Fibroblast of mammary gland (primary cell): ENCODE data around the gene APOA4.

ENCODE experiments used
- DNase-seq: peaks from one replicate; pipeline ENCODE4 v3.0.0-alpha.2; 2010; ENCODE audit warnings: low read depth
- H3K4me3 ChIP-seq: 2 replicates; pipeline ENCODE4 v1.5.1; 2011; ENCODE audit warnings: low read depth, mild to moderate bottlenecking, low read length, moderate library complexity; ENCODE audit not compliant: control insufficient read depth
- TF ChIP-seq, protein P1 (sequence below): conservative IDR thresholded peaks from 2 replicates; pipeline ENCODE4 v1.5.1; 2011; ENCODE audit warnings: low read depth, low read length, inconsistent platforms; ENCODE audit not compliant: control insufficient read depth, insufficient read depth

The APOA4 gene

DNA sequence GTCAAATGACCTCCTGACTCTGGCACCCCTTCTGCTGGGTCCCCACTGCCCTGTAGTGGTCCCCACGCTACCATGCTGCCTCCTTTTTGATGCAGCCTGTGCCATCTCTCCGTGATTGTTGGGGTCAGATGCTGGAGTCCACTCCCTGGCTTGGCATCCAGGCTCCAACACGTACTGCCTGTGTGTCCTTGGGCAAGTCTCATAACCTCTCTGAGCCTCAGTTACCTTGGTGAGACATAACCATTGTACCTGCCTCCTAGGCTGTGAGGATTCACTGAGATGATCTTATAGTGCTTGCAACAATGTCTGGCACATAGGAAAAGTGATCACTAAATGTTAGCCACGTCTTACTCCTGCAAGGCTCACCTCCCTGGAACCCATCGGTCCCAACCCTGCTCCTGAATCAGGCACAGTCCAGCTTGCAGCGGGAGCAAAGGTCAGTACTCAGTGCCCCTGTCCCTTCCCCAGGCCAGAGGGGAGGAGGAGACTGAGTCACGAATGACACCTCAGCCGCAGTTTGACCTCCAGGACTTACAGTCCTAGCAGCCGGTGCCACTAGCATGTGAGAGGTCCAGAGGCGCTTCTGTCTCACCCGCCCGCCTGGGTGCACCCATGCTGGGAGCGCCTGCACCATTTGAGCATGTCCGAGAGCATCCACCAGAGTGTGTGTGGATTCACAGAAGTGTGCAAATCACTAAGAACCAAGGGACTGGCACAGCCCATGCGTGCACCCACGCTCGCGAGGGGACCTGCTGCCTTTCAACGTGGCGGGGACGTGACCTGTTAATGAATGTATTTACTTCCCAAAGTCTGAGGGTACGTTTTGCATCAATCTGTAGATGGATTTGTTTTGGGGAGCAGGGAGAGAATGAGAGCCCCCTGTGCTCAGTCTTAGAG, 3.0 kb upstream of the APOA4 start:
- H3K4me3 ChIP-seq: no peak overlapping the region
- TF ChIP-seq, protein P1, sequence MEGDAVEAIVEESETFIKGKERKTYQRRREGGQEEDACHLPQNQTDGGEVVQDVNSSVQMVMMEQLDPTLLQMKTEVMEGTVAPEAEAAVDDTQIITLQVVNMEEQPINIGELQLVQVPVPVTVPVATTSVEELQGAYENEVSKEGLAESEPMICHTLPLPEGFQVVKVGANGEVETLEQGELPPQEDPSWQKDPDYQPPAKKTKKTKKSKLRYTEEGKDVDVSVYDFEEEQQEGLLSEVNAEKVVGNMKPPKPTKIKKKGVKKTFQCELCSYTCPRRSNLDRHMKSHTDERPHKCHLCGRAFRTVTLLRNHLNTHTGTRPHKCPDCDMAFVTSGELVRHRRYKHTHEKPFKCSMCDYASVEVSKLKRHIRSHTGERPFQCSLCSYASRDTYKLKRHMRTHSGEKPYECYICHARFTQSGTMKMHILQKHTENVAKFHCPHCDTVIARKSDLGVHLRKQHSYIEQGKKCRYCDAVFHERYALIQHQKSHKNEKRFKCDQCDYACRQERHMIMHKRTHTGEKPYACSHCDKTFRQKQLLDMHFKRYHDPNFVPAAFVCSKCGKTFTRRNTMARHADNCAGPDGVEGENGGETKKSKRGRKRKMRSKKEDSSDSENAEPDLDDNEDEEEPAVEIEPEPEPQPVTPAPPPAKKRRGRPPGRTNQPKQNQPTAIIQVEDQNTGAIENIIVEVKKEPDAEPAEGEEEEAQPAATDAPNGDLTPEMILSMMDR: no peak
- DNase-seq: no peak

DNA sequence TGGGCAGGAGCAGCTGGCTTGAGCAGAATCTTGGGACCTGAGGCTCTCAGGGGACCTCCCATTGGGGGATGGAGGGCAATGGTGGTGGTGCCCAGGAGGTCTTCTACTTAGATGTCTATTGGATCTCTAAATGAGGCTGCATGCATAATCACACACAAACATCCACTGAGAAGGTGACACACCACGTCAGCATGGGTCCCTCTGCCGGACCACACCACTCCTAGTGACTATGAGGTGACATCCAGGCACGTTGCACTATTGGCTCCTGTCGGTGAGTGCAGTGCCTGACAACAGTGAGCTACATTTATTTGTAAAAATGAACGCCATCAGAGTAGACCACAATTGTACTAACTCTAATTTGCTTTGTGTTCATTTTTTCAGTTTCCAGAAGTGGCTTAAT, 2.3 kb upstream of the APOA4 start:
- TF ChIP-seq, protein P1: no peak
- no peak overlapping the region for H3K4me3 ChIP-seq
- DNase-seq: no peak

DNA sequence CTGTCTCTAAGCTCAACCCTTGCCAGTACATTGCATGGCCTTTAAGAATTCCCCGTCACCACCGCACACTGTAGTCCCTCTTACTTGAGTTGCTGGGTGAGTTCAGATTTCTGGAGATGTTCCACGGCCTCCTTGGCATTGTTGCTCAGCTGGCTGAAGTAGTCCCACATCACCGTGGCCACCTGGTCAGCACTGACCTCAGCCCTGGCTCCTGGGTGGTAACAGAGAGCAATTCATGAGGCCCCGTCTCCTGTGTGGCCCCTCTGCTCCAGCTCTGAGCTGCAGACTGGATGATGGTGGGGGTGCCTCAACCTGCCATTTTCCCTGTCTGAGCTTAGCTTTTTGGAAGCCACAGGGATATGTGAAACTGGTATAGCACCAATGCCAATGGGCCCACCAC, 529 bp downstream of the APOA4 start:
- TF ChIP-seq, protein P1: no peak
- DNase-seq: no peak
- no peak overlapping the region for H3K4me3 ChIP-seq

DNA sequence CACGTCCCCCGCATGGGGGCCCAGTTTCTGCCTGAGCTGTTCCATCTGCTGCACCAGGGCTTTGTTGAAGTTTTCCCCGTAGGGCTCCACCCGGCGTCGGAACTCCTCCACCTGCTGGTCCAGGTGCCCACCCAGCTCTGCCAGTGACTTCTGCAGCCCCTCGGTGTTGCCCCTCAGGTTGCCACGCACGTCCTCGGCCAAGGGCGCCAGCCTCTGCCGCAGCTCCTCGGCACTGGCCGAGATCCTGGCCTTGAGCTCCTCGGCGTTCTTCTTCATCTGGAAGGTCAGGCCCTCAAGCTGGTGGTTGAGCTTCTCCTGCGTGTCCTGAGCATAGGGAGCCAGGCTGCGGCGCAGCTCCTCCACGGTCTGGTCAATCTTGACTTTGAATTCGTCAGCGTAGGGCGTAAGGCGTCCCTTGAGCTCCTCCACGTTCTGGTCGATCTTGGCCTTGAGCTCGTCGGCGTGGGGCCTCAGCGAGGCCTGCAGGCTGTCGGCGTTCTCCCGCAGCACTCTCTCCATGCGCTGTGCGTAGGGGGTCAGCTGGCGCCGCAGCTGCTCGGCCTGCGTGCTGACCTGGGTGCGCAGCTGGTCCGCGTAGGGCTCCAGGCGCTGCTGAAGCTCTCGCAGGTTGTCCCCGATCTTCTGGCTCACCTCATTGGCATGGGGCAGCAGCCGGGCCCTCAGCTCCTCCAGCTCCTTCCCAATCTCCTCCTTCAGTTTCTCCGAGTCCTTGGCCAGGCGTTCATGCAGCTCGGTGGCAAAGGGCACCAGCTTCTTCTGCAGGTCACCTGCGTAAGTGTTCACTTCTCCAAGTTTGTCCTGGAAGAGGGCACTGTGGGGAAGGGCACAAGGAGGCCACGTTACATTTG, 1.8 kb downstream of the APOA4 start:
- TF ChIP-seq, protein P1: no peak
- no peak overlapping the region for H3K4me3 ChIP-seq
- DNase-seq: no peak

DNA sequence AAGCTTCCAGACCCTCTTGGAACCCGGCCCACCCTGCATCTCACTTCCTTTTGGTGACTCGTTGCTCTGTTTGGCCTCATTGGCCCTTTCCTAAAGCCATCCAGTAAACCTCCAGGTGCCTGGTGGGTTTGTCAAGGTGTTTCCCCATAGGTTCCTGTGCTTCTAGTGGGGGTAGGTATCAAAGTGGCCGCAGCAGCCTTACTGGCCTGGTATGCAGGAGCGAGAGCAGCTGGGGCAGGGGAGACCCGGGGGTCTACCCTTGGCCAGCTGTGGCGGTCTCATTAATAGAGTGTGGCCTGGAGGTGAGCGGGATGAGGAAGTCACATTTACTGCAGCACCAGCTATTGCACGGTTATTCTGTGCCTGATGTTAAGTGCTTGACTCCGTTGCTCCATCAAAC, 4.1 kb downstream of the APOA4 start:
- TF ChIP-seq, protein P1: no peak
- H3K4me3 ChIP-seq: no peak overlapping the region
- no peak for DNase-seq

DNA sequence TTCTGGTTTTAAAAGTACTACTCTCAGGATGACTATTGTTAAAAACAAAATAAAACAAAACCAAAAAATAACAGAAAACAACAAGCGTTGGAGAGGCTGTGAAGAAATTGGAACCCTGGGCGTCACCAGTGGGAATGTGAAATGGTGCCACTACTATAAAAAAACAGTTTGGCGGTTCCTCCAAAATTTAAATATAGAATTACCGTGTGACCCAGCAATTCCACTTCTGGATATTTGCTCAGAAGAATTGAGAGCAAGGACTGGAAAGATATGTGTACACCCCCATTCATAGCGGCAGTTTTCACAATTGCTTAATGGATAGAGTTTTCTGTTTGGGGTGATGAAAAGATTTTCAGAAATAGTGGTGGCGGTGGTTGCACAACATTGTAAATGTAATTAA, 8.6 kb downstream of the APOA4 start:
- no peak for DNase-seq
- no peak overlapping the region for H3K4me3 ChIP-seq
- TF ChIP-seq, protein P1: no peak
